Stimulated activated CD4-positive, alpha-beta T cell treated with anti-CD3 and anti-CD28 coated beads, Interleukin-1b, Interleukin-23, amount 100 ng/mL, for 4 hours (primary cell): ENCODE results near the gene PALLD.
"Not testable (repeated sequence)": the region's sequence is repeated elsewhere in the genome, so short reads cannot be mapped to it uniquely, and the experiment has no call there.

Experiments used
- DNase-seq, 2 donors: peaks; one replicate each; pipeline ENCODE4 v3.0.0-alpha.2; 2020; ENCODE audit warnings: low read depth in 2 of 2

Gene PALLD

DNA sequence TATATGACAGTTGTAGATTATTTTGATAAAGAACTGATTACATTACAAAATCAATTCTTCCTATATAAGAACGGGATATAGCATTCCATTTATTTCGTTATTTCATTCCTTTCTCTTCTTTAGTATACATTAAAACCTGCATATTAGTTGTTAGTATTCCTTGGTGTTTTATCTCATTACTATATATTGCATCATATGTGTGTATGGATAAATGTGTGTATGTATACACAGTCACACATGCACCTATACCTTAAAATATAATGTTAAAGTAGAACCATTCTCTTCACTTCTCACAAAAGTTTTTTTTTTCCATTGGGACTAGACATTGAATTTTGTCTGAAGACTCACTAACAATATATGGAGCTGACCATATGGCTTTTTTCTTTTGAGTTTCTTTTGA, 5.3 kb upstream of the PALLD start:
- no peak for DNase-seq

DNA sequence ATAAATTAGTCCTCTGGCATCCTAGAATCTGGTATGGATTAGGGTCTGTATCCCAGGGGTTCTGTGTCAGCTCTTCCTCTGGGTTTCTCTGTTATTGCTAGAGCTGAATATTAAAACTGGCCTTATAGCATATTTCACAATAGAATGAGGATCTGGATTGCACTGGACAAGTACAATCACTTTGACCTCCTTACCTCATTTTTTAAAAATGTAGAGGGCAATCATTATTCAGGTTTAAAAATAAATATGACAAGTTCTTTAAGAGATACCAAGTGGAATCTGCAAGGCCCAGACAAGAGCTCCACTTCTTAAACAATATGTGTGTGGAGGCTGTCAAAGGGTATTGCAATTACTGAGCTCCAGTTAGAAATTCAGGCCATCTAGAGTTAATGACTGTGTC, 1.4 kb downstream of the PALLD start:
- DNase-seq: no peak

DNA sequence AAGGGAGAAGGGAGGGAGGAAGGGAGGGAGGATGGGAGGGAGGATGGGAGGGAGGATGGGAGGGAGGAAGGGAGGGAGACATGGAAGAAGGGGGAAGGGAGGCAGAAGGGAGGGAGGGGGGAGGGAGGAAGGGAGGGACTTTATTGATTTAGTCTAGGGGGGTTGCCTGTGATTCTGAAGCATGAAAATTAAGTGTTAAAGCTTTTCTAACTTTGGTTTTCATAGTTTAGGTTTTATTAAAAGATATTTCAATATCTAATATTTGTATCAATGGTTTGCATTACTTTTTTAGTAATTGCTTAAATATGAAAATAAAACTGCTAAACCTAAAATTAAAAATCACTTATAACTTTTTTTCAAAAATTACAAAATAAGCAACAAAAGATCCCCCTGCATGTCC, 2.4 kb downstream of the PALLD start:
- no peak for DNase-seq

DNA sequence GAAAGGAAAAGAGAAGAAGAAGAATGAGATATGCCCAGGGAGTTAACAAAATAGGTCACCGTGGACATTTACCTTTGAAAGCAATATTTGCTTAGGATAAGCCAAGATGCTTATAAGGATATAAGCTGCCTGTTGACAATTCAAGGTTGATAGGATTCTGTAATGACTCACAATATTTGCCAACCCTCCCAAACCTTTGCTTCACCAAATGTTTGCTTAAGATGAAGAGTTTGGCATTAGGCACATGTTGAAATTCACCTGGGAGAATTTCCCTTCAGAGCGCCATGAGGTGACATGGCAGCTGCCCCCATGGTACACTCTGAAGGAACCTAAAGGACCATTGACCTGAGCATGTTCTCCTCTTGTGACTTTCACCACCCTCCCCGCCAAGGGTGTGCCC, 4.6 kb downstream of the PALLD start:
- no peak for DNase-seq

GRCh38 chr4:168502861-168503260, 6.0 kb downstream of the PALLD start:
- DNase-seq: no peak

DNA sequence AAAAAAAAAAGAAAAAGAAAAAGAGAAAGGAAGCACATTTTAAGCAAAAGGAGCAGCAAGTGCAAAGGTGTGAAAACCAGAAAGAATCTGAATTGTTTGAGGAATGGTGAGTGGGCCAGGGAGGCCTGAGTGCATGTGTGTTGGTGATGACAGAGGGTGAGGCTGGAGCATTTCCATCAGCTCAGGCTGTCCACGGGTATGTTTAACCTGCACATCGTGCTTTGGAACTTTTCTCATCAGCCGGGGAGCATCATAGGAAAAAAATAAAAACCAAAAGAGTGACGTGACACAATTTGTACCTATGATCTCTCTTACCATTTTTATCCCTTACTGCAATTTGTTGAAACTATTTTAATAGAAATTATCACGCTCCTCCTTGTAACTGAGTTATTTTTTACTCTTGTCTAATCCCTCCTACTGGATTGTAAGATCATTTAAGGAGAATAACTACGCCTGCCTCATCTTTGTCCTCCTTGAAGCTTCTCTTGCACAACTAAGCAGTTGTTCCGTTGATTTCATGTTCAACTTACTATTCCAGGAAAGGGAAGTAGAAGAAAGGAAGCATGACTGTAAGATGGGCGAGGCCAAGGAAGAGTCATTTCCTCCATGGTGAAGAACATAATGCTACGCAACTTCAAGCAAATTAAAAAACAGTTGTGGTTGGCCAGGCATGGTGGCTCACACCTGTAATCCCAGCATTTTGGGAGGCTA, 7.0 kb downstream of the PALLD start:
- DNase-seq: no peak

DNA sequence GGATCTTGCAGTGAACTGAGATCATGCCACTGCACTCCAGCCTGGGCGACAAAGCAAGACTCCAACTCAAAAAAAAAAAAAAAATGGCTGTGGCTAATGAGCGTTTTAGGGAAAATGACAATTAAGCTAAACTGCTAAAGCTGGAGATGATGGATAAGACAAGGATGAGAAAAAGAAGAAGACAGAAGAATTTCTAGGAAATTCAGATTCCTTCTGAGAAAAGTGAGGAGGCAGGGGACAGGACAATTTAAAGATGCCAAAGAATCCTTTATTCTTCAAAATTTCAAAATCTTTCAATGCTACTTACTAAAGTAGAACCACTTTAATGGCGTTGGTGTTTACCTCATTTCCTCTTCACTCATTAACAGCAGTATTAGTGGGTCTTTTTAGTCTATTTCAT, 7.7 kb downstream of the PALLD start:
- DNase-seq: no peak

GRCh38 chr4:168506014-168506413, 9.2 kb downstream of the PALLD start:
- DNase-seq: no peak

DNA sequence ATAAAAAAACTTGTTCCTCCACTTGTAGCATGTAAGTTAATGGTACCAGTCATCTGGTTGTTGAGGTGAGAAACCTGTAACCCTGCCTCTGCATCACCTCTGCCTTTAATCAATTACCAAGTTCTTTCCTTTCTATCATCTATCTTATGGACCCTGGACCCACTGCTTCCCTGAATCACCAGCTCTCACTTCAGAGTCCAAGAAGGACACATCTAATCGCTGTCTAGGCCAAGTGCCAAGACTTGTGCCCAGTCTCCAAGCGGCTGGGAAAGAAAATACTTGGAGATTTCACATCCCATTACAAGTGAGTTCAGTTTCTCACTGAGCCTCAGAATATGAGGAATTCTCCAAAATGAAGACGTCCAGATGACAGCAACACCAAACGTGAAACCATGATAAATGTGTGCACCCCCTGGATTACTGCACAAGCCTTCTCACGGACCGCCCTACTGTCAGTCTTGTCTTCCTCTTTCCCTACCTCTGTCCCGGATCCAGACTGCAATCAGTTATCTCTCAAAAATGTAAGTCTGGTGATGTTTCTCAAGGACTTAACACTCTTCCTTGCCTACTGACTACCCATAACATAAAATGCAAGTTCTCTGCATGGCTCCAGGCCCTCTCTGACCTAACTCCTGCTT, 10.4 kb downstream of the PALLD start:
- DNase-seq: no peak

DNA sequence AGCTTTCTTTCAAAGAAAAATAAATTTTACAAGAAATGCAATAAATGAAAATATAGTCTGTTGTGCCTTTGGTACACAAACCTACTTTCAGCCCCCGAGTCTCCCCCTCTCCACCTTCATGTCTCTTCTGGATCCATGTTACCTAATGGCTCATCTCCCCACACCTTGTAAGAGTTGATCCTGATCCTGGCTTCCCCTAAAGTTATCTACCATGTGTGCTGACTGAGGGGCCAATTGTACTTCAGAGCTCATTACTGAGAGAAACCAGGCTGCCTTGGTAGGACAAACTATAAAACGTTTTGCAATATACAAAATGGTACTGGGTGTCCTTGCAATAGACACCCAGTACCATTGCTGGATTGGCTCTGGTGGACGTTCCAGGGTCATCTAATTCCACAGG, 11.8 kb downstream of the PALLD start:
- no peak for DNase-seq

DNA sequence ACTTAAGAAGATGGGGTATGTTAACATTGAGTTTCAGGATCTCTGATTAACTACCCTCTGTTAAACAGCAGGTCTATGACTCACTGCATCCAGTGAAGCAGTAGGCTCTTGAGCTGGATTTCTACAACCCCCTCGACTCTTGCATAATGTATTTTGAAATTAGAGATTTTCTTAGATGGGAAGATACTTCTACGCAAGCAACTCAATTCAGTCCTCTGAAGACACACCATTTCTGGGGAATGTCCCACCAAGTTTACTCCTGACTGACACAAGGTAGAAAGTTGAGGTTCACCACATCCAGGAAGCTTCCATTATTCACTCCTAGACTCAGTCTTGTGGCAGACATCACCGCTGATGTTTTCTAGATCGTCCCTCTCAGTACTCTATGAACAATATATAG, 12.9 kb downstream of the PALLD start:
- DNase-seq: no peak

DNA sequence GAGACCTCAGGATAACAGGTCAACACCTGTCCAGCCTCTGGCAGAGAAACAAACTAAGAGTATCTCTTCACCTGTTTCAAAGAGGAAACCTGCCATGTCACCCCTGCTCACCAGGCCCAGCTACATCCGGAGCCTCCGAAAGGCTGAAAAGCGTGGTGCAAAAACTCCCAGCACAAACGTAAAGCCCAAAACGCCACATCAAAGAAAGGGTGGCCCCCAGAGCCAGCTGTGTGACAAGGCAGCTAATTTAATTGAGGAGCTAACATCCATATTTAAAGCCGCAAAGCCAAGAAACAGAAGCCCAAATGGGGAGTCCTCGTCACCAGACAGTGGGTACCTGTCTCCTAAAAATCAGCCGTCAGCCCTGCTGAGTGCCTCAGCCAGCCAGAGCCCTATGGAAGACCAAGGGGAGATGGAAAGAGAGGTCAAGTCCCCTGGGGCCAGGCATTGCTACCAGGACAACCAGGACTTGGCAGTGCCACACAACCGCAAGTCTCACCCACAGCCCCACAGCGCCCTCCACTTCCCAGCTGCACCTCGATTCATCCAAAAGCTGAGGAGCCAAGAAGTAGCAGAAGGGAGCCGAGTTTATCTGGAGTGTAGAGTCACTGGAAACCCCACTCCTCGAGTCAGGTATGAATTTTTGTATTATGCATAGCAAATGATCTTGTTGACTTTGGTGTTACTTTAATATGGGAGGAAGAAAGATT, 15.1 kb downstream of the PALLD start:
- DNase-seq: peak; percentile 32 to 37

- DNase-seq: not testable (repeated sequence)
Observed at GRCh38 chr4:168513826-168514225, 17.0 kb downstream of the PALLD start.

GRCh38 chr4:168514249-168514852, 17.5 kb downstream of the PALLD start:
- DNase-seq: no peak

DNA sequence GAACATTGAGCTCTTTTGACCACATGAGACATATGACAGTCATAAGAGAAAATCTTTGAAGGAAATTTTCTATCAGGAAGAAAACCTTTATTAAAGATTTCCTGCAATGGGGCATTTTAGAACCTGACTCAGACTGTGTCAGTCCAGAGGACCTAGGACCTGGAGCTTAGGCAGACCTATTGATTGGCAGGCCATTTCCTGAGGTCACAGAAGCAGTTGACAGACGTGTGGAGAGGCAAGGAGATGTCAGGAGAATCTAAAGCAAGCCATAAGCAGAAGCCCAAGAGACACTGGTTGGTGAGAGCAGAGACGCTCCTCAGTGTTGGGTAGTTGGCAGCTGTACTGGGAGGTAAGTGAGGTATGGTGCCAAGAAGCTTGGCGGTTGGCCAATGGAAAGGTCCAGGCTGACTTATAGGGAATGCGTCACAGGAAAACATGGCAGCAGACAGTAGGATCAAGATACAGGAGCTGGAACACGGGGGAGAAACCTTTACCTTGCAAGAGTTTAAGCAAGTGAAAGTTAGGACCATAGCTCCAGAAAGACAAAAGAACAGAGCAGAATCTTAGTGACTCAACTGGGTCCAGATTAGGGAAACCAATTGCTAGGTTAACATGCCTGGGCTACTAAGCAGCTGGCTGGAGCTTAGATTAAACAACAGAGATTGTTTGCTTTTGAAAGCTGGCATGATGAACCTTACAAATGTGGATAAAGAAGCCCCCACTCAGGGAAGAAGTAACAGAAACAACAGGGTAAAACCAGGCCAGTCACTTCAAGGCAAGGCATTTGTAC, 18.6 kb downstream of the PALLD start:
- no peak for DNase-seq

GRCh38 chr4:168516841-168517240, 20.0 kb downstream of the PALLD start:
- DNase-seq: no peak

DNA sequence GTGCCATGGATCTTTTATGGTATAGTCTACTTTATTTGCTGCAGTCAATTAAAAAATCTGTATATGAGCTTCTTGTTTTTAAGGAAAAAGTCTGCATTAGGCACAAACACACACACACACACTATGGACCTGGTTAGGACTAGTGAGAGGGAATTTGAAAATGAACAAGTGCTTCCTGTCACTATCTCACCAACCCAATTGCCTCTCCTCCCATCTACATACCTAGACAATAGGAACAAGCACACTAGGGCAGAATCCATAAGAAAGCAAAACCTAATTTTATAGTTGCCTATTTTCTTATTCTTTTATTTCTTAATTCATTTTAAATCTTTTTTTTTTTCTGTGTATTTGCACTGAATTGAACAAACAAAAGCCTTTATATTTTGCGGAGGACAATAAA, 22.7 kb downstream of the PALLD start:
- DNase-seq: no peak

- no peak for DNase-seq
Observed at GRCh38 chr4:168521721-168522120, 24.9 kb downstream of the PALLD start.

DNA sequence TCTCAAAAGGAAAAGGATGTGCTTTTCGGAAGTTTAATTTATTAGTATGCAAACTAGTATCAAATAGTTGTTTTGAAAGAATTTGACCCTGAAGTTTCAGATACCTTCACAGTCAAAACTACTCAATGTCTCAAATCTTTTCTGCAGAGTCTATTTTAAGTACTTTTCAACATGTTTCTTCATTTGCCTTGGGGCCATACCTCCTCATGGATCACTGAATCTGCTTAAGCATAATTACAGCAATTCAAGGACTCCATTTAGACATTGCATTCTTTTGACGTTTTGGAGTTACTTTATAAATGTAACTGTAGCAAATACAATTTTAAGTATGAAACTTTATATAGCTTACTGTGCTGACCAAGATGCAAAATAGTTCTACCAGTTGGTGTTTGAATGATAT, 25.5 kb downstream of the PALLD start:
- DNase-seq: no peak

DNA sequence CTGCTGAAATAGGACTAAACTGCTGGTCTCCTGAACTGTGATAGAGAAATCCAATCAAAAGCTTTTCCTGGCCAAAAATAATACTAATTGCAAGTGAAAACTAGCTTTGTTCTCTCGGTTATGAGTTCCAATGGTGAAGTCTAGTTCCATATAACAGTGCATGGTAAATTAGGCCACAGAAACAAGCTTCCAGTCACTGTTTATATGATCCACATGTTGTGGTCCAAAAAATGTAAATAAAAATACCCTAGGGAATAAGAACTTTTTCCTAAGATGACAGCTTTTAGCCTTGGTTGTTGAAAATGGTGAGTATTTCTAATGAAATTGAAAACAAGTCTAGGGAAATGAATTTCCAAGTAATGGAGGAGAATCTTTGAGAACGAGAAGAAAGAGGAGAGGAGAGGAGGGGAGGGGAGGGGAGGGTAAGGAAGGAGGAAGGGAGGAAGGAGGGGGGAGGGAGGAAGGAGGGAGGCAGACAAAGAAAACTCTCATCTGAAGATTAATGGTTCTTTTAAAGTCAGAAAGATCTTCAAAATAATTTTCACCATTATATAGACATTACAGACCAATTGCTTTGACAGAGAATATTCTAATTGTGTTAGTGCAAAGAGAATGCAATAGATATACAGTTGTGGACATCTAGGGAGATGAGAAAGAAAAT, 26.1 kb downstream of the PALLD start:
- no peak for DNase-seq

GRCh38 chr4:168524006-168524405, 27.2 kb downstream of the PALLD start:
- DNase-seq: no peak
